HepG2 (cell line): ENCODE measurements around the gene ADGRF1. TPM values are rescaled to one million over a fixed set of nuclear protein-coding genes. Genes with fewer than 3 reads are reported as not detected.

Experiments used
- ATAC-seq: fragments of 200-7000 bp; cut with Tn5 transposase; 3 replicates; pipeline ENCODE4 v1.9.1; 2020; ENCODE audit warnings: mild to moderate bottlenecking, moderate library complexity
- BruUV-seq: library from RNA; stranded (reverse); fragments of 400-500 nt; replicated peaks from 2 replicates; lab custom pipeline; 2021; lab: Mats Ljungman, UMichigan
- CTCF ChIA-PET: fragments of 300-600 bp; formaldehyde crosslinking; extraction: SDS; loops from one replicate; lab custom pipeline; 2021; ENCODE audit warnings: low total read pairs, inconsistent platforms, low intra/inter-chr PET ratio; lab: Yijun Ruan, JAX
- POLR2A ChIA-PET: fragments of 350-600 bp; sonication (Branson Sonifier 250); formaldehyde crosslinking; loops from one replicate; lab custom pipeline; 2020; ENCODE audit warnings: antibody characterized with exemption, inconsistent platforms; lab: Yijun Ruan, JAX
- DNase-seq: peaks from one replicate; pipeline ENCODE4 v3.0.0-alpha.2; 2015; ENCODE audit warnings: low spot score
- FAIRE-seq: peaks from 3 replicates; lab custom pipeline; 2011; peaks lifted over from hg19 to GRCh38; lab: Jason Lieb, UNC
- H2AFZ ChIP-seq: one replicate; pipeline ENCODE4 v1.6.1; 2011; ENCODE audit warnings: low read length, inconsistent platforms
- H3K27ac ChIP-seq: fragments of 300-600 bp; 3 replicates; pipeline ENCODE4 v1.8.0; 2011; ENCODE audit warnings: mixed run types, mild to moderate bottlenecking, mixed read lengths, low read length, inconsistent platforms; ENCODE audit not compliant: insufficient read depth; ENCODE audit errors: extremely low read length
- H3K27me3 ChIP-seq, 2 experiments: fragments of 200-600 bp in 1 of 2; 2 replicates in 1 of 2; 3 replicates in 1 of 2; pipeline versions ENCODE4 v1.6.0 to v1.8.0; 2011; ENCODE audit warnings: low read length in 2 of 2, mild to moderate bottlenecking in 2 of 2, moderate library complexity in 2 of 2, inconsistent platforms in 1 of 2; ENCODE audit not compliant: insufficient read depth in 2 of 2, control insufficient read depth in 1 of 2
- H3K36me3 ChIP-seq, 2 experiments: fragments of 200-600 bp in 1 of 2; replicated peaks in 1 of 2; 2 replicates in 1 of 2; 3 replicates in 1 of 2; pipeline versions ENCODE4 v1.5.1 to v1.8.0; 2011; ENCODE audit warnings: low read length in 2 of 2, inconsistent platforms in 1 of 2; ENCODE audit not compliant: insufficient read depth in 2 of 2, control insufficient read depth in 1 of 2
- H3K4me1 ChIP-seq: 2 replicates; pipeline ENCODE4 v1.5.1; 2012; ENCODE audit warnings: low read length, inconsistent platforms; ENCODE audit not compliant: insufficient read depth
- H3K4me2 ChIP-seq: 2 replicates; pipeline ENCODE4 v1.6.0; 2011; ENCODE audit warnings: low read depth, low read length, inconsistent platforms
- H3K4me3 ChIP-seq, 3 experiments: fragments of 200-600 bp in 1 of 3; sonication (generic), shearing (Covaris generic) in 1 of 3; replicated peaks in 1 of 3; 2 replicates each; pipeline ENCODE4 v1.5.1; 2011 to 2016; ENCODE audit warnings: low read length in 3 of 3, inconsistent platforms in 2 of 3, low read depth in 2 of 3, mild to moderate bottlenecking in 2 of 3, control low read depth in 1 of 3, mixed read lengths in 1 of 3; ENCODE audit not compliant: insufficient read depth in 1 of 3
- H3K79me2 ChIP-seq: one replicate; pipeline ENCODE4 v1.6.1; 2011; ENCODE audit warnings: low read length, inconsistent platforms; ENCODE audit not compliant: insufficient read depth
- H3K9ac ChIP-seq: 2 replicates; pipeline ENCODE4 v1.6.0; 2011; ENCODE audit warnings: mild to moderate bottlenecking, low read depth, low read length, inconsistent platforms; ENCODE audit not compliant: insufficient read depth
- H3K9me3 ChIP-seq: 2 replicates; pipeline ENCODE4 v1.5.1; 2012; ENCODE audit warnings: mild to moderate bottlenecking, low read length
- H4K20me1 ChIP-seq: 2 replicates; pipeline ENCODE4 v1.6.0; 2011; ENCODE audit warnings: inconsistent platforms, mild to moderate bottlenecking, low read length, moderate library complexity; ENCODE audit not compliant: insufficient read depth
- CEBPB ChIP-seq: IDR thresholded peaks from 2 replicates; pipeline ENCODE4 v1.6.1; 2011; ENCODE audit warnings: low read depth, low read length, improper control_type of control experiment, borderline replicate concordance
- ZKSCAN1 ChIP-seq: fragments of 150-350 bp; IDR thresholded peaks from 2 replicates; pipeline ENCODE4 v1.6.1; 2014; ENCODE audit warnings: low read length
- WGBS: methylation state at CpG from one replicate; pipeline ENCODE4 v1.1.6; 2017; ENCODE audit warnings: low lambda C conversion rate; 5-methylcytosine and 5-hydroxymethylcytosine counted together
- in situ Hi-C: cut with HindIII; loops from 2 replicates; pipeline ENCODE4 v1.10.0; 2017; ENCODE audit warnings: low pct_unique_long_range_greater_than_20kb; ENCODE audit not compliant: extremely low pct_ligation_motif_present
- intact Hi-C: fragments of 100-400 bp; cut with micrococcal nuclease; formaldehyde crosslinking; loops from one replicate; pipeline ENCODE4 v1.10.0; 2022; ENCODE audit not compliant: unreplicated experiment
- polyA plus RNA-seq, 8 experiments: library from polyadenylated mRNA; depleted of rRNA in 3 of 8; stranded (reverse) in 7 of 8; unstranded in 1 of 8; fragments of >200 nt; fragmentation: Illumina TruSeq in 4 of 8; extraction: Trizol in 4 of 8; gene quantifications; 2 replicates each; pipeline versions ENCODE4 v1.2.1 to v1.2.3, GENCODE V29; 2011 to 2016; ENCODE audit warnings: low read depth in 4 of 8, missing spikeins in 1 of 8, mixed read lengths in 1 of 8; ENCODE audit not compliant: insufficient read depth in 1 of 8
- total RNA-seq, 5 experiments: library from RNA; depleted of rRNA; stranded (reverse); fragments of >200 nt; fragmentation: Illumina TruSeq; extraction: Trizol; gene quantifications; 2 replicates each; pipeline ENCODE4 v1.2.3, GENCODE V29; 2016; ENCODE audit warnings: low read depth in 1 of 5

ADGRF1 gene
- total and polyA plus RNA-seq, 2 of the 13 experiments (the other 11 are each of a cell fraction or from before 2014, with no cell fraction given): not detected

DNA sequence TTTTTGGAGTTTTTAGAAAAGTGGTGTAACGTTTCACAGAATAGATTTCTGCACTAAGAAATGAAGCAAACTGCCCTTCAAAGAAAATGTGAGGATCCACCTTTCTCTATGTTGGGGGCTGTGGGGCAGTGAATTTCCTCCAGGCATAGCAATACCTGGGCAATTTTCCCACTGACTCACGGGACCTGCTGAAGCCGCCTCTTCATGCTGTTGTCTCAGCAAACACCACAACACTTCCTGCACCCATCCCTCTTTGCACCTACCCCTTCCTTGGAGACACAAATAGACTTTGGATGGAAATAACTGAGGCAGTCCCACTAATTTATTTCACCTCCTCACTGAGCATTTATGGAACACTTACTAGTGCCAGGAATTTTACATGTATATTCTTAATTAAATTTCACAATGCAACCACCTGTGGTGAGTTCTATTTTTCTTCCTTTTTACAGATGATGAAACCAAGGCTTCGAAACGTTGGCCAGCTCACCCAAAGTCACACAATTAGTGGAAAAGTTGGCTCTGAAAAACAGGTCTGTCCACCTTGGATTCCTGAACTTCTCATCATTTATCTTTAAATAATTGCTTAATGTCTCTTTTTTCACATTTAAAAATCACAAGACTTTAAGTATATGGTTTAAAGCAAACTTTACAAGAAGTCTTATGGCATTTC lies 17.2 kb upstream of the ADGRF1 start:
- no peak overlapping the region for H3K27ac ChIP-seq
- WGBS: 86% methylated on average over 5 of the region's 5 CpGs
- no peak for ATAC-seq
- H3K79me2 ChIP-seq: no peaks in the 10 kb centered on the region
- POLR2A ChIA-PET: interaction anchor here (3.2 kb wide), 1 partner anchor 17 kb away, joined by 48 read pairs; no protein-coding TSS in a partner anchor
- FAIRE-seq: no peak
- H3K9me3 ChIP-seq: no peaks in the 10 kb centered on the region
- no TSS peak for BruUV-seq
- CTCF ChIA-PET: no interaction called here
- H2AFZ ChIP-seq: no peak overlapping the region
- intact Hi-C loops: no loop called here
- no peak overlapping the region for H3K4me2 ChIP-seq
- H3K36me3 ChIP-seq: no peaks in the 10 kb centered on the region
- peaks cover 42% of the 10 kb centered on the region for H3K4me1 ChIP-seq
- TF ChIP-seq CEBPB: no peak
- no peak overlapping the region for H3K9ac ChIP-seq
- no peaks in the 10 kb centered on the region for H3K27me3 ChIP-seq
- no peak overlapping the region for H3K4me3 ChIP-seq
- no peak for DNase-seq
- in situ Hi-C loops: no loop called here
- H4K20me1 ChIP-seq: no peaks in the 10 kb centered on the region

DNA sequence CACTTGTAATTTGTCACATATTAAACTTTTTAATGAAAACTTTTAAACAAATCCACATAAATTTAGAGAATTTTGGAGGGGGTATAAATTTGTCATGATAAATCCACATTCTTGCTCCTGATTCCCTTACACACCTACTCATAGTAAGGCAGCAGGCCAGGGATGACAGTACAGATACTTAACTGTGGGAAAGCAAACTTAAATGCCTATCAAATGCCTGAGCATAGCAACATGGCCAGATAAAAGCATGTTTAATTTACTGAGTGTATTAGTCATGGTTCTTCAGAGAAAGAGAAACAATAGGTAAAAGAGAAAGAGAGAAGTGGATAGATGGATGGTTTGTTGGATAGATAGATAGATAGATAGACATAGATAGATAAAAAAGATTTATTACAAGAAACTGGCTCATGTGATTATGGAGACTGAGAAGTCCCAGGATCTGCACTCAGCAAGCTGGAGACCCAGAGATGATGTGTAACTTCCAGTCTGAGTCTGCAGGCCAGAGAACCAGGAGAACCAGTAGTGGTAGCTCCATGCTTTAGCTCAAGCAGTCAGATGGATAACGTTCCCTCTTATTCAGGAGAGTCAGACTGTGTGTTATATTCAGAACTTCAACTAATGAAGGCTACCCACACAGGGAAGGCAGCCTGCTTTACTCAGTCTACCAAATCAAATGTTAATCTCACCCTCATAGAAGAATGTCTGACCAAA lies 15.9 kb upstream of the ADGRF1 start:
- DNase-seq (peak; percentile 45), ATAC-seq (no peak), FAIRE-seq (no peak)
- 80% methylated on average over 1 of the region's 1 CpG for WGBS
- Histone ChIP-seq H3K27ac (no peak overlapping the region), H4K20me1 (no peaks in the 10 kb centered on the region), H3K4me1 (peaks cover 38% of the 10 kb centered on the region), H3K36me3 (no peaks in the 10 kb centered on the region), H3K9ac (no peak overlapping the region), H3K4me2 (no peak overlapping the region), H2AFZ (no peak overlapping the region), H3K4me3 (no peak overlapping the region), H3K9me3 (no peaks in the 10 kb centered on the region), H3K79me2 (no peaks in the 10 kb centered on the region), H3K27me3 (no peaks in the 10 kb centered on the region)
- ChIA-PET CTCF (no interaction called here), POLR2A (interaction anchor here (1.3 kb wide), 1 partner anchor 15 kb away, joined by 3 read pairs; no protein-coding TSS in a partner anchor)
- BruUV-seq: no TSS peak
- intact Hi-C loops (no loop called here), in situ Hi-C loops (no loop called here)
- TF ChIP-seq ZKSCAN1: no peak
